GM10248 (cell line): ENCODE measurements around the gene JAGN1.
"Not testable (repeated sequence)": the region's sequence is repeated elsewhere in the genome, so short reads cannot be mapped to it uniquely, and the experiment has no call there.

Experiments used
- CTCF ChIA-PET: fragments of 300-600 bp; sonication (Branson Sonifier 250); formaldehyde crosslinking; extraction: SDS; loops from one replicate; lab custom pipeline; 2021; ENCODE audit warnings: antibody characterized with exemption; lab: Yijun Ruan, JAX
- POLR2A ChIA-PET: fragments of 350-650 bp; sonication (Branson Sonifier 250); formaldehyde crosslinking; extraction: SDS; loops from one replicate; lab custom pipeline; 2020; ENCODE audit warnings: antibody characterized with exemption; lab: Yijun Ruan, JAX
- DNase-seq: peaks from one replicate; pipeline ENCODE4 v3.0.0; 2012; ENCODE audit errors: extremely low spot score
- TF ChIP-seq, protein P1 (sequence below): IDR thresholded peaks from 2 replicates; pipeline ENCODE4 v1.5.1; 2012; ENCODE audit warnings: mild to moderate bottlenecking, low read depth; ENCODE audit errors: extremely low read depth, missing control alignments, control extremely low read depth

The JAGN1 gene

DNA sequence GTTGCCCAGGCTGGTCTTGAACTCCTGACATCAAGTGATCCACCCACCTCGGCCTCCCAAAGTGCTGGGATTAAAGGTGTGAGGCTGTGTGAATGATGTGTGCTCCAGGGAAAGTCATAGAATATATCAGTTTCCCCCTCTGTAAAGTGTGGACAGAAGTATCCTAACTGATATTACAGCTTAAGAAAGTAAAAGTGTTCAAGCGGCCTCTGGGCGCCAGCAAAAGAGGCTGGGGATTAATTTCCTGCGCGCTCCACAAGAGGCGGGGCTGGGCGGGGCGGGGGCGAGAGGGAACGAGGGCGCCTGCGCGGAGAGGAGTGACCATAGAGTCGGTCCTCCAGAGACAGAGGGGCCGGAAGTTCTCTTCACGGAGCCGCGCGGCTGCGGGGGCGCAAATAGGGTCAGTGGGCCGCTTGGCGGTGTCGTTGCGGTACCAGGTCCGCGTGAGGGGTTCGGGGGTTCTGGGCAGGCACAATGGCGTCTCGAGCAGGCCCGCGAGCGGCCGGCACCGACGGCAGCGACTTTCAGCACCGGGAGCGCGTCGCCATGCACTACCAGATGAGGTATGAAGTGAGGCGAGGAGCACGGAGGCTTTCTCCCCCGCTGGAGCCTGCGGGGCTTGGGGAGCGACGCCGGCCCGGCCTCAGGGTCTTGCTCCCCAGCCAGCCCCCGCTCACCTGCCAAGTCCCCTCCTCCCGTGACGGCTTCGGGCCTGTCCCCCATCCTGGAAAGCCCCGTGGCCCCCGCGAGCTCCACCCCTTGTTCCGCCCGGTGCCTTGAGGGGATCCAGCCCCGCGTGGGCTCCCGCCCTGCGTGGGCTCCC is at the start of gene JAGN1:
Gene JAGN1 (plus strand): TSS at position 362 of the 823 bp plus-strand sequence. CDS start 113 bp downstream, at position 475.
- CTCF ChIA-PET: interaction anchor here (0.8 to 2.7 kb wide), 6 partner anchors 10 to 43 kb away, joined by 3 to 12 read pairs (median 4); partner anchors contain the start of genes CIDEC and CRELD1
- TF ChIP-seq, protein P1, sequence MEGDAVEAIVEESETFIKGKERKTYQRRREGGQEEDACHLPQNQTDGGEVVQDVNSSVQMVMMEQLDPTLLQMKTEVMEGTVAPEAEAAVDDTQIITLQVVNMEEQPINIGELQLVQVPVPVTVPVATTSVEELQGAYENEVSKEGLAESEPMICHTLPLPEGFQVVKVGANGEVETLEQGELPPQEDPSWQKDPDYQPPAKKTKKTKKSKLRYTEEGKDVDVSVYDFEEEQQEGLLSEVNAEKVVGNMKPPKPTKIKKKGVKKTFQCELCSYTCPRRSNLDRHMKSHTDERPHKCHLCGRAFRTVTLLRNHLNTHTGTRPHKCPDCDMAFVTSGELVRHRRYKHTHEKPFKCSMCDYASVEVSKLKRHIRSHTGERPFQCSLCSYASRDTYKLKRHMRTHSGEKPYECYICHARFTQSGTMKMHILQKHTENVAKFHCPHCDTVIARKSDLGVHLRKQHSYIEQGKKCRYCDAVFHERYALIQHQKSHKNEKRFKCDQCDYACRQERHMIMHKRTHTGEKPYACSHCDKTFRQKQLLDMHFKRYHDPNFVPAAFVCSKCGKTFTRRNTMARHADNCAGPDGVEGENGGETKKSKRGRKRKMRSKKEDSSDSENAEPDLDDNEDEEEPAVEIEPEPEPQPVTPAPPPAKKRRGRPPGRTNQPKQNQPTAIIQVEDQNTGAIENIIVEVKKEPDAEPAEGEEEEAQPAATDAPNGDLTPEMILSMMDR: no peak
- POLR2A ChIA-PET: no interaction called here
- peak; percentile 95 for DNase-seq

DNA sequence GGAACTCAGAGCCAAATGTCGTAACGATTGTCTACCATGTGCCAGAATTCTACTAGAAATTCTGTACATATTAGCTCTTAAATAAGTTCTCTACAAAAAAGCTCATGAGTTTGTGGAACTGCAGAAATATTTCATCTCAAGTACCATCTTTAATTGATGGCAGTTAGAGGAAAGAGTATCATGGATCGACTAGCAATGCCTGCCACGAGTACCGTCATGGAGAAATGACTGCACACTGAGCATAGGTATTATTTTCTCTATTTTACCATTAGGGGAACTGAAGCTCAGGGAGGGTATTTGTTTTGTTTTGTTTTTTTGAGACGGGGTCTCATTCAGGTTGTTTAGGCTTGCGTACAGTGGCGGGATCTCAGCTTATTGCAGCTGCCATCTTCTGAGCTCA is 49.4 kb upstream of the JAGN1 start:
- TF ChIP-seq, protein P1: no peak
- ChIA-PET CTCF (interaction anchor here (1.0 to 1.9 kb wide), 7 partner anchors 8 to 353 kb away, joined by 3 to 7 read pairs (median 4); partner anchors contain the start of gene CRELD1), POLR2A (no interaction called here)
- no peak for DNase-seq

DNA sequence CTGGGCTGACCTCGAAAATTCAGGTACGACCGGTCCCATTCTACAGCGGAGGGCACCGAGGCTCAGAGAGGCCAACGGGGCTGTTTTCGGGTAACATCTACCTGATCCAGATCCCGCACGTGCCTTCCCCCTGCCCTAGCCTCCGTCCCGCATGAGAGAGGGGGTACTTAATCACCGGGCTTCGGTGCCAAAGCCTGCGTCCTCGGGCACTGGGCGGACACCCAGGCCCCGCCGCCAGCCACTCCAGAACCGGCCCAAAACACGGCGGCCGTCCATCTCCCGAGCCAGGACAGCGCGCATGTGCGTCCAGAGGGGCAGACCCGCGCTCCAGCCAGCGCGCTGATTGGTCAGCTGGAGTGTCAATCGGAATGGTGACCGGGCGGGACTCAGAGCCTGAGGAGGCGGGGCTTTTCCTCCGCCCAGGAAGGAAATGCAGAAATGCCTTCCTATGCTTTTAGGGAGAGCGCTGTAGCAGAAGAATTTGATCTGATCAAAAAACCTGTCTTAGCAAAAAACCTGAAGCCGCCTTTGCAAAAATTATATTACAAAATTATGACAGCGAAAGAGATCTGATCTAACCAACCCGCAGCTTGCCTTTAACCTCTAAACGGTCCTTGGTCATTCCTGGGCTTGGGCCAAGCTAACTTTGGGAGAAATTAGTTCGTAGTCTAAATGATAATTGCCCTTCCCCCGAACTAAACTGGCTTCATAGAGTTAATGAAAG is 46.5 kb upstream of the JAGN1 start, which contains the start of gene RPUSD3:
Gene RPUSD3 (minus strand): TSS at position 294 of the 724 bp plus-strand sequence. CDS start 18 bp downstream, at position 276.
- ChIA-PET CTCF (interaction anchor here (1.0 to 2.0 kb wide), 4 partner anchors 9 to 477 kb away, joined by 3 to 4 read pairs (median 3); partner anchors contain the start of gene SEC13), POLR2A (no interaction called here)
- peak; percentile 100 for DNase-seq
- TF ChIP-seq, protein P1: no peak

GRCh38 chr3:9846231-9846630 is 44.2 kb upstream of the JAGN1 start:
- POLR2A ChIA-PET: interaction anchor here (0.5 kb wide), 1 partner anchor 57 kb away, joined by 3 read pairs; no protein-coding TSS in a partner anchor
- no peak for DNase-seq
- TF ChIP-seq, protein P1: no peak
- CTCF ChIA-PET: interaction anchor here (0.8 to 1.8 kb wide), 8 partner anchors 9 to 343 kb away, joined by 3 to 4 read pairs (median 3); partner anchors contain the start of gene CRELD1

- TF ChIP-seq, protein P1: no peak
- no peak for DNase-seq
- ChIA-PET CTCF (interaction anchor here (0.8 to 1.8 kb wide), 6 partner anchors 8 to 343 kb away, joined by 3 to 4 read pairs (median 3); partner anchors contain the start of gene CRELD1), POLR2A (no interaction called here)
These were observed 43.4 kb upstream of the JAGN1 start for GRCh38 chr3:9846931-9847488.

- CTCF ChIA-PET: interaction anchor here (1.4 kb wide), 2 partner anchors 83 to 475 kb away, joined by 3 to 4 read pairs; no protein-coding TSS in a partner anchor
- not testable (repeated sequence) for DNase-seq
These were observed 42.5 kb upstream of the JAGN1 start for GRCh38 chr3:9847870-9848269.

More at GRCh38 chr3:9847870-9848269, 42.5 kb upstream of the JAGN1 start:
- POLR2A ChIA-PET: not testable (repeated sequence)
